Transverse colon (tissue), 4 donors: ENCODE data around the gene SERBP1. TPM values are rescaled to one million over a fixed set of nuclear protein-coding genes. Genes with fewer than 3 reads are reported as not detected.
A peak's percentile ranks its signal among the peaks of the same experiment; 100 is the strongest.
"Not testable (repeated sequence)": the region's sequence is repeated elsewhere in the genome, so short reads cannot be mapped to it uniquely, and the experiment has no call there.

Source experiments
- DNase-seq: peaks from one replicate; pipeline ENCODE4 v3.0.0-alpha.2; 2019
- H3K27ac ChIP-seq, 4 donors: fragments of 200-600 bp; sonication (generic); 2 replicates each; pipeline ENCODE4 v1.5.1; 2016 to 2018; ENCODE audit warnings: inconsistent platforms in 4 of 4
- H3K27me3 ChIP-seq: fragments of 200-600 bp; sonication (generic); 2 replicates; pipeline ENCODE4 v1.5.1; 2017; ENCODE audit warnings: inconsistent platforms
- H3K36me3 ChIP-seq, 4 donors: fragments of 200-600 bp; sonication (generic); 2 replicates each; pipeline ENCODE4 v1.5.1; 2017 to 2019; ENCODE audit warnings: inconsistent platforms in 4 of 4
- H3K4me1 ChIP-seq, 4 donors: fragments of 200-600 bp; sonication (generic); 2 replicates each; pipeline ENCODE4 v1.5.1; 2017 to 2020; ENCODE audit warnings: inconsistent platforms in 4 of 4
- H3K4me3 ChIP-seq, 4 donors: fragments of 200-600 bp; sonication (generic); 1 replicate in 1 of 4; 2 replicates in 3 of 4; pipeline versions ENCODE4 v1.5.1 to v1.6.1; 2017 to 2019; ENCODE audit warnings: inconsistent platforms in 4 of 4
- H3K9me3 ChIP-seq, 2 donors: fragments of 200-600 bp; sonication (generic); 2 replicates each; pipeline ENCODE4 v1.5.1; 2017 to 2019; ENCODE audit warnings: inconsistent platforms in 2 of 2
- CTCF ChIP-seq, 5 experiments: fragments of 200-600 bp in 3 of 5; fragments of 450-650 bp in 2 of 5; sonication (generic) in 3 of 5; IDR thresholded peaks; 1 replicate in 2 of 5; 2 replicates in 3 of 5; pipeline ENCODE4 v1.5.1; 2016 to 2017; ENCODE audit warnings: antibody characterized with exemption in 5 of 5, inconsistent platforms in 3 of 5, mild to moderate bottlenecking in 2 of 5, moderate library complexity in 1 of 5
- EP300 ChIP-seq: sonication (generic); formaldehyde crosslinking; IDR thresholded peaks from one replicate; pipeline ENCODE4 v1.6.1; 2017; ENCODE audit warnings: antibody characterized with exemption, low read depth
- POLR2A ChIP-seq: fragments of 450-650 bp; IDR thresholded peaks from one replicate; pipeline ENCODE4 v1.6.1; 2016; ENCODE audit warnings: antibody characterized with exemption, mild to moderate bottlenecking, moderate library complexity
- POLR2AphosphoS5 ChIP-seq, 3 donors: sonication (generic); formaldehyde crosslinking; IDR thresholded peaks; one replicate each; pipeline ENCODE4 v1.6.1; 2016; ENCODE audit warnings: antibody characterized with exemption in 3 of 3
- WGBS, 2 donors: methylation state at CpG; one replicate each; pipeline ENCODE4 v1.1.5; 2018; ENCODE audit warnings: low coverage in 1 of 2; 5-methylcytosine and 5-hydroxymethylcytosine counted together
- in situ Hi-C, 4 donors: fragments of 200-750 bp; cut with MboI; loops; one replicate each; pipeline versions ENCODE4 v1.15.0 to v1.15.1; 2017; ENCODE audit warnings: low sequenced_read_pairs in 3 of 4, low pct_ligation_motif_present in 1 of 4, low pct_unique_long_range_greater_than_20kb in 1 of 4
- intact Hi-C: fragments of 100-400 bp; cut with DNase I; formaldehyde crosslinking; loops from one replicate; pipeline ENCODE4 v1.15.1; 2023; ENCODE audit warnings: low total_unique reads
- total RNA-seq, 4 donors: library from RNA; depleted of rRNA; stranded (reverse); fragments of >200 nt; gene quantifications; one replicate each; pipeline ENCODE4 v1.1.0, GENCODE V29; 2016

Gene SERBP1
- total RNA-seq, 4 donors from 2014 or later = 64.3 to 218 (median 158) TPM

DNA sequence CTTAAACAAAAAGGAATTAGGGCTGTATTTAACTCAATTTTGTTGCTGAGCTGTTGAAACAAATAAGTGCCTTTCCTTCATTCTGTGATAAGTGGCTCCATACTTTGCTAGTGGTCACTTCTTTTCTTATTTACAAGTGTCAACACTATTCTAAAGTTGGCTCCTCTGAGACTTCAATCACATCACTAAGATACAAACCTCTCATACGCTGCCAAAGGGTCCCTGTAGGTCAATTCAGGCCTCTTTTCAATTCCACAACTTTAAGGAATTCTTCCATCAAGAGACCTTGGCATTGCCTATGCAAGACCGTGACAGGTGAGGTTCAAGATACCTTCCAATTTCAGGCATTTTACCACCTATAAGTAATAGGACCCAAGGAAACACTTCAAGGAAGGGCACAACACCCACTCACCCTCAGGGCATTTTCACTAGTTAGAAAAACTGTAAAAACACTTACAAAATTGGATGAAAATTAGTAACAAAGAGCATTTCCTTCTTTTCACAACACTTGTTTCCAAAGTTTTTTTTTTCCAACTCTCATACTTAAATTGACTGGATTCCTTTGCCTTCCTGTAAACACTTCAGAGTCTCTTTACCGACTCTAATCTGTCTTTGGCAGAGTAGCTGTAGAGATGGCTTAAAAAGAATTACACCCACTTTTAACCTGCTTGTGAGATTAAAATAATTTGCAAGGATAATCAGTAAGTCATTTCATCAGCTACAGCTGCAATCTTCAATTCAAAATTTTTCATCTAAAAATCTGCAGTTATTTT, 24.5 kb downstream of the SERBP1 start:
- in situ Hi-C loops (no loop called here), intact Hi-C loops (no loop called here)
- H3K27ac ChIP-seq = no peak overlapping the region
- TF ChIP-seq POLR2A (no peak), POLR2AphosphoS5 (IDR thresholded peaks at IDR 0.05) (peak in 1 of 3 donors; percentile 2)
- DNase-seq = no peak
- WGBS, 2 donors = 72 to 78% methylated on average over 3 of the region's 3 CpGs
- H3K4me1 ChIP-seq = peaks cover 0 to 6% (median 0%) of the 10 kb centered on the region in 4 donors
- H3K36me3 ChIP-seq = no peaks in the 10 kb centered on the region
- H3K4me3 ChIP-seq = no peak overlapping the region
- no peaks in the 10 kb centered on the region for H3K9me3 ChIP-seq
- H3K27me3 ChIP-seq = no peaks in the 10 kb centered on the region

DNA sequence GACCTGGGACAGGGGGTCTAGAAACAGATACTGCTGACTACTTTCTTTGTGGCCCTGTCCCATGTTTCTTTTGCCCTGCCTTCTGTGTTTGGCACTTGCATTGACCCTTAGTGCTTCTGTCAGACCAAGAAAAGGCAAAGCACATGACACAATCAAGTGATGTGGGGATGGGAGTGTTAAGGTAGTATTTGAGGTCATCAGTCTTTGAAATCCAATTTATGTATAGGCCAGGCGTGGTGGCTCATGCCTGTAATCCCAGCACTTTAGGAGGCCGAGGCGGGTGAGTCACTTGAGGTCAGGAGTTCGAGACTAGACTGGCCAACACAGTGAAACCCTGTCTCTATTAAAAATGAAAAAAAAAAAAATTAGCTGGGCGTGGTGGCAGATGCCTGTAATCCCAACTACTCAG, 26.0 kb downstream of the SERBP1 start:
- DNase-seq = no peak
- H3K9me3 ChIP-seq = no peaks in the 10 kb centered on the region
- no peak for TF ChIP-seq EP300
- no peak for TF ChIP-seq POLR2A
- no peaks in the 10 kb centered on the region for H3K27me3 ChIP-seq
- WGBS, 2 donors = 65 to 85% methylated on average over 2 to 5 of the region's 5 CpGs
- no peak overlapping the region for H3K4me3 ChIP-seq
- no peak overlapping the region for H3K27ac ChIP-seq
- H3K4me1 ChIP-seq = peaks cover 0 to 6% (median 0%) of the 10 kb centered on the region in 4 donors
- intact Hi-C loops = no loop called here
- no peaks in the 10 kb centered on the region for H3K36me3 ChIP-seq
- in situ Hi-C loops = no loop called here

- Histone ChIP-seq H3K4me3 (no peak overlapping the region), H3K4me1 (peaks cover 0 to 6% (median 0%) of the 10 kb centered on the region in 4 donors), H3K27ac (no peak overlapping the region), H3K36me3 (no peaks in the 10 kb centered on the region), H3K27me3 (no peaks in the 10 kb centered on the region), H3K9me3 (no peaks in the 10 kb centered on the region)
- DNase-seq = no peak
- intact Hi-C loops = no loop called here
- 80% methylated on average over 6 of the region's 6 CpGs; no CpG with 5 or more reads in 1 of the 2 donors for WGBS, 2 donors
- no peak for TF ChIP-seq POLR2AphosphoS5 (IDR thresholded peaks at IDR 0.05)
- no peak for TF ChIP-seq EP300
- TF ChIP-seq POLR2A = no peak
- no peak for TF ChIP-seq CTCF (IDR thresholded peaks at IDR 0.05)
- in situ Hi-C loops = no loop called here
Observed at GRCh38 chr1:67401443-67401842, 28.8 kb downstream of the SERBP1 start.

GRCh38 chr1:67400029-67400786, 30.0 kb downstream of the SERBP1 start:
- H3K4me3 ChIP-seq, intact Hi-C loops, in situ Hi-C loops, DNase-seq, H3K4me1 ChIP-seq, H3K27ac ChIP-seq, H3K36me3 ChIP-seq, H3K9me3 ChIP-seq, H3K27me3 ChIP-seq: not testable (repeated sequence)
- WGBS, 2 donors = 80 to 85% methylated on average over 10 to 12 of the region's 12 CpGs

DNA sequence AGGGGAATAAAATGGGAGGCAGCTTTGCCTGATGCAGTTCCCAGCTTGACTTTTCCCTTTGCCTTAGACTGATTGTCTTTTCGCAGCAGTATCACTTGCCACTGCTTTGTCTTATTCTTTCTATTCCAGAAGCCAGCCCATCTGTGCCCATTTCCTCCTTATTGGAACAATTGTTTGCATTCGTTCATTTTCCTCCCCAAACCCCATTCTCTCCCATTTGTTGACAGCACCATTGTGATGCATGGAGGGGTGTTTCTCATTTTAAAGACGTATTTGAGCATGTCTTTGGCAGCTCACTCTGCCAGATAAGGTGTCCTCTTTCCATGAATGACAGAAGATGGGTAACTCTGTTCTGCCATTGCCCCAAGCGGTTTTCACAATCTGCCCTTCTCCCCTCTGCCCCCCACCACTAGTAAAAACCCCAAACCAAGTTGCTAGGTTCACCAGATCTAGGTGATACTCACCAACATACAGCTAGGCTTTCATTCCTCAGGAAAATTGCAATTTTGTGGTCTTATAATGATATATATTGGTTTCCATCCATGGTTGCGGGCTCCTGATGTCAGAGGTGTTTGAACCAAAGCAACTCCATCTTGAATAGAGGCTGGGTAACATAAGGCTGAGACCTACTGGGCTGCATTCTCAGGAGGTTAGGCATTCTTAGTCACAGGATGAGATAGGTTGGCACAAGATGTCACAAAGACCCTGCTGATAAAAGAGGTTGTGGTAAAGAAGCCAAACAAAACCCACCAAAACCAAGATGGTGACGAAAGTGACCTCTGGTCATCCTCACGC, 30.8 kb downstream of the SERBP1 start:
- no peak overlapping the region for H3K27ac ChIP-seq
- WGBS, 2 donors = 76 to 77% methylated on average over 4 to 7 of the region's 7 CpGs
- H3K36me3 ChIP-seq = no peaks in the 10 kb centered on the region
- H3K9me3 ChIP-seq = no peaks in the 10 kb centered on the region
- DNase-seq = no peak
- TF ChIP-seq POLR2A (no peak), POLR2AphosphoS5 (IDR thresholded peaks at IDR 0.05) (no peak), EP300 (no peak), CTCF (IDR thresholded peaks at IDR 0.05) (no peak)
- no peaks in the 10 kb centered on the region for H3K27me3 ChIP-seq
- H3K4me1 ChIP-seq = no peaks in the 10 kb centered on the region
- in situ Hi-C loops = no loop called here
- H3K4me3 ChIP-seq = no peak overlapping the region
- intact Hi-C loops = no loop called here
